HL-60 (cell line): Measurements from ENCODE around the gene DOCK7.

ENCODE experiments used
- CTCF ChIP-seq: IDR thresholded peaks from one replicate; pipeline ENCODE4 v1.5.1; 2011; ENCODE audit warnings: low read length, control low read depth, inconsistent platforms; ENCODE audit not compliant: insufficient read depth
- POLR2AphosphoS5 ChIP-seq: IDR thresholded peaks from 2 replicates; pipeline ENCODE4 v1.6.1; 2012; ENCODE audit warnings: low read depth
- SPI1 ChIP-seq: IDR thresholded peaks from 2 replicates; pipeline ENCODE4 v1.6.1; 2012; ENCODE audit warnings: low read depth, mild to moderate bottlenecking, borderline replicate concordance
- TF ChIP-seq, protein P1 (sequence below): IDR thresholded peaks from 2 replicates; pipeline ENCODE4 v1.6.1; 2012; ENCODE audit warnings: low read depth; ENCODE audit not compliant: insufficient replicate concordance

GRCh38 chr1:62595647-62596046 lies 92.5 kb downstream of the DOCK7 start:
- TF ChIP-seq CTCF (no peak), POLR2AphosphoS5 (no peak), SPI1 (no peak)
- TF ChIP-seq, protein P1, sequence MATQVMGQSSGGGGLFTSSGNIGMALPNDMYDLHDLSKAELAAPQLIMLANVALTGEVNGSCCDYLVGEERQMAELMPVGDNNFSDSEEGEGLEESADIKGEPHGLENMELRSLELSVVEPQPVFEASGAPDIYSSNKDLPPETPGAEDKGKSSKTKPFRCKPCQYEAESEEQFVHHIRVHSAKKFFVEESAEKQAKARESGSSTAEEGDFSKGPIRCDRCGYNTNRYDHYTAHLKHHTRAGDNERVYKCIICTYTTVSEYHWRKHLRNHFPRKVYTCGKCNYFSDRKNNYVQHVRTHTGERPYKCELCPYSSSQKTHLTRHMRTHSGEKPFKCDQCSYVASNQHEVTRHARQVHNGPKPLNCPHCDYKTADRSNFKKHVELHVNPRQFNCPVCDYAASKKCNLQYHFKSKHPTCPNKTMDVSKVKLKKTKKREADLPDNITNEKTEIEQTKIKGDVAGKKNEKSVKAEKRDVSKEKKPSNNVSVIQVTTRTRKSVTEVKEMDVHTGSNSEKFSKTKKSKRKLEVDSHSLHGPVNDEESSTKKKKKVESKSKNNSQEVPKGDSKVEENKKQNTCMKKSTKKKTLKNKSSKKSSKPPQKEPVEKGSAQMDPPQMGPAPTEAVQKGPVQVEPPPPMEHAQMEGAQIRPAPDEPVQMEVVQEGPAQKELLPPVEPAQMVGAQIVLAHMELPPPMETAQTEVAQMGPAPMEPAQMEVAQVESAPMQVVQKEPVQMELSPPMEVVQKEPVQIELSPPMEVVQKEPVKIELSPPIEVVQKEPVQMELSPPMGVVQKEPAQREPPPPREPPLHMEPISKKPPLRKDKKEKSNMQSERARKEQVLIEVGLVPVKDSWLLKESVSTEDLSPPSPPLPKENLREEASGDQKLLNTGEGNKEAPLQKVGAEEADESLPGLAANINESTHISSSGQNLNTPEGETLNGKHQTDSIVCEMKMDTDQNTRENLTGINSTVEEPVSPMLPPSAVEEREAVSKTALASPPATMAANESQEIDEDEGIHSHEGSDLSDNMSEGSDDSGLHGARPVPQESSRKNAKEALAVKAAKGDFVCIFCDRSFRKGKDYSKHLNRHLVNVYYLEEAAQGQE = no peak
